Gastroesophageal sphincter (tissue), 4 donors: ENCODE results near the gene PVALB. TPM values are rescaled to one million over a fixed set of nuclear protein-coding genes. Genes with fewer than 3 reads are reported as not detected.

ENCODE experiments used
- ATAC-seq: fragments of 150-250 bp; one replicate; pipeline ENCODE4 v1.9.1; 2016; ENCODE audit warnings: mild to moderate bottlenecking, moderate library complexity
- H3K27ac ChIP-seq, 4 donors: fragments of 200-600 bp; sonication (generic) in 3 of 4; 1 replicate in 3 of 4; 2 replicates in 1 of 4; pipeline ENCODE4 v1.5.1; 2016 to 2019
- H3K27me3 ChIP-seq: fragments of 200-600 bp; sonication (generic); one replicate; pipeline ENCODE4 v1.5.1; 2019
- H3K36me3 ChIP-seq, 2 donors: fragments of 200-600 bp; sonication (generic); one replicate each; pipeline ENCODE4 v1.5.1; 2019; ENCODE audit warnings: control low read depth in 1 of 2
- H3K4me1 ChIP-seq, 3 donors: fragments of 200-600 bp; sonication (generic); 1 replicate in 2 of 3; 2 replicates in 1 of 3; pipeline ENCODE4 v1.5.1; 2016 to 2019; ENCODE audit warnings: control low read depth in 2 of 3
- H3K4me3 ChIP-seq, 2 donors: fragments of 200-600 bp; sonication (generic); one replicate each; pipeline ENCODE4 v1.5.1; 2019; ENCODE audit warnings: mild to moderate bottlenecking in 1 of 2, moderate library complexity in 1 of 2
- H3K9me3 ChIP-seq, 3 donors: fragments of 200-600 bp; sonication (generic); one replicate each; pipeline ENCODE4 v1.5.1; 2017 to 2019; ENCODE audit warnings: control low read depth in 2 of 3
- EP300 ChIP-seq: sonication (generic); formaldehyde crosslinking; IDR thresholded peaks from one replicate; pipeline ENCODE4 v1.6.1; 2017; ENCODE audit warnings: antibody characterized with exemption, mild to moderate bottlenecking
- POLR2A ChIP-seq, 2 donors: fragments of 450-650 bp; IDR thresholded peaks; one replicate each; pipeline ENCODE4 v1.6.1; 2017; ENCODE audit warnings: antibody characterized with exemption in 2 of 2, mild to moderate bottlenecking in 2 of 2, moderate library complexity in 1 of 2
- POLR2AphosphoS5 ChIP-seq: sonication (generic); formaldehyde crosslinking; IDR thresholded peaks from one replicate; pipeline ENCODE4 v1.6.1; 2017; ENCODE audit warnings: antibody characterized with exemption
- WGBS, 2 donors: methylation state at CpG; one replicate each; pipeline ENCODE4 v1.1.5; 2018; ENCODE audit warnings: low coverage in 1 of 2; 5-methylcytosine and 5-hydroxymethylcytosine counted together
- total RNA-seq, 4 donors: library from RNA; depleted of rRNA; stranded (reverse); fragments of >200 nt; gene quantifications; one replicate each; pipeline ENCODE4 v1.1.0, GENCODE V29; 2016
- TF ChIP-seq, protein P1 (sequence below), 4 experiments: fragments of 200-600 bp in 2 of 4; fragments of 450-650 bp in 2 of 4; sonication (generic) in 1 of 4; IDR thresholded peaks; one replicate each; pipeline ENCODE4 v1.5.1; 2017 to 2019; ENCODE audit warnings: antibody characterized with exemption in 4 of 4, mild to moderate bottlenecking in 2 of 4, moderate library complexity in 2 of 4

Gene PVALB
- total RNA-seq, 4 donors from 2014 or later = not detected

DNA sequence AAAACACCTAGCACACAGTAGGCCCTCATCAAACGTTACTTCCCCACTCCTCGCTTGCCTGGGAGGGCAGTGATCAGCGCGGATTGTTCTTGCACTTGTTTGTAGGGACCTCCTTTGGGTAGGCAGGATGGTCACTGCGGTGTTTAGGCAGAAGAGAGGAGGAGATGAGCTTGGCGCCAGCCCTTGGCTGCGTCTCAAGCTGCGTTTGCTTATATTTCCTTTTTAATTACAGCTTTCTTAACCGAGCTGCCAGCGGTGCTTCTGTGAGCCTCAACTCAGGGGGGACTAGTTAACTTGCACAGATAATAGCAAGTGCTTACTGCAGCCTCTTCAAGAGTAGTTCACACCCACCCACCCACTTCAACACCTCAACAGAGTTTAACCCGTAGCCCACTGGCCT lies 56.0 kb downstream of the PVALB start:
- TF ChIP-seq EP300 = no peak
- no peaks in the 10 kb centered on the region for H3K9me3 ChIP-seq
- H3K36me3 ChIP-seq = peaks cover 0 to 9% of the 10 kb centered on the region in 2 donors
- no peak overlapping the region for H3K4me3 ChIP-seq
- ATAC-seq = no peak
- peaks cover 8% of the 10 kb centered on the region for H3K27me3 ChIP-seq
- H3K27ac ChIP-seq = no peak overlapping the region
- peaks cover 0 to 39% (median 0%) of the 10 kb centered on the region in 3 donors for H3K4me1 ChIP-seq
- WGBS, 2 donors = 17 to 69% methylated on average over 2 to 11 of the region's 11 CpGs

DNA sequence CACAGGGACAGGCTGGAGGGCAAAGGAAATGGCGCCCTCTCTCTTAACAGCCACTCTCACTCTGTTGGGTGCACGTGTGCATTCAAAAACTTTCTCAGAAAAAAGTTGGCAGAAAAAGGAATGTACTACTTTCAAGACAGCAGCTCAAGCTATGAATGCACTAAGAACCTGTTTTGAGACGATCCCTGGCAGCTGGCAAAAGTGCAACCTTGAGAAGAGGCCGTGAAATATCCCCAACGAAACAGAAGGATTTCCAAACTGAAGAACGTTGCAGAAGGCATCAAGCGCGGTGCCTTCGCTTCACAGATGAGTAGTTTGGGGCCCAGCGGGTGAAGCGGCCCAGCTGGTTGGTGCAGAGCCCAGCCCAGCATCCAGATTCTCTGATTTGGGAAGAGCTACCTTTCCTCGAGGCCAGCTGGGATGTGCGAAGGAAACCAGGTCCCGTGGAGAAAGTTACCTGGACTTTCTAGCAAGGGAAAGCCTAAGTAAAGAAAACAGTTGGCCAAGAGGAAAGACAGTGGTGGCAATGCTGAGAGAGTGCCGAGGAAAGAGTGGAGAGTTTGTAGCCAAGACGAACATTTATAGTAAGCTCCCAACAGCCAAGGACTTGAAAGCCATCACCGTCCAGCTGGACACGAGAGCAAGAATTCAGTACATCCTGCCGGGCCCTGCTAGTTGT lies 57.2 kb downstream of the PVALB start:
- no peaks in the 10 kb centered on the region for H3K36me3 ChIP-seq
- no peaks in the 10 kb centered on the region for H3K9me3 ChIP-seq
- no peak overlapping the region for H3K4me3 ChIP-seq
- H3K27me3 ChIP-seq = peaks cover 19% of the 10 kb centered on the region
- ATAC-seq = no peak
- H3K27ac ChIP-seq = no peak overlapping the region
- peaks cover 0 to 39% (median 0%) of the 10 kb centered on the region in 3 donors for H3K4me1 ChIP-seq
- whole genome bisulfite sequencing, 2 donors = 70 to 72% methylated on average over 6 to 15 of the region's 19 CpGs
- no peak for TF ChIP-seq EP300
- no peak for TF ChIP-seq POLR2A (IDR thresholded peaks at IDR 0.05)
- TF ChIP-seq, protein P1, sequence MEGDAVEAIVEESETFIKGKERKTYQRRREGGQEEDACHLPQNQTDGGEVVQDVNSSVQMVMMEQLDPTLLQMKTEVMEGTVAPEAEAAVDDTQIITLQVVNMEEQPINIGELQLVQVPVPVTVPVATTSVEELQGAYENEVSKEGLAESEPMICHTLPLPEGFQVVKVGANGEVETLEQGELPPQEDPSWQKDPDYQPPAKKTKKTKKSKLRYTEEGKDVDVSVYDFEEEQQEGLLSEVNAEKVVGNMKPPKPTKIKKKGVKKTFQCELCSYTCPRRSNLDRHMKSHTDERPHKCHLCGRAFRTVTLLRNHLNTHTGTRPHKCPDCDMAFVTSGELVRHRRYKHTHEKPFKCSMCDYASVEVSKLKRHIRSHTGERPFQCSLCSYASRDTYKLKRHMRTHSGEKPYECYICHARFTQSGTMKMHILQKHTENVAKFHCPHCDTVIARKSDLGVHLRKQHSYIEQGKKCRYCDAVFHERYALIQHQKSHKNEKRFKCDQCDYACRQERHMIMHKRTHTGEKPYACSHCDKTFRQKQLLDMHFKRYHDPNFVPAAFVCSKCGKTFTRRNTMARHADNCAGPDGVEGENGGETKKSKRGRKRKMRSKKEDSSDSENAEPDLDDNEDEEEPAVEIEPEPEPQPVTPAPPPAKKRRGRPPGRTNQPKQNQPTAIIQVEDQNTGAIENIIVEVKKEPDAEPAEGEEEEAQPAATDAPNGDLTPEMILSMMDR (IDR thresholded peaks at IDR 0.05) = no peak
- no peak for TF ChIP-seq POLR2AphosphoS5

DNA sequence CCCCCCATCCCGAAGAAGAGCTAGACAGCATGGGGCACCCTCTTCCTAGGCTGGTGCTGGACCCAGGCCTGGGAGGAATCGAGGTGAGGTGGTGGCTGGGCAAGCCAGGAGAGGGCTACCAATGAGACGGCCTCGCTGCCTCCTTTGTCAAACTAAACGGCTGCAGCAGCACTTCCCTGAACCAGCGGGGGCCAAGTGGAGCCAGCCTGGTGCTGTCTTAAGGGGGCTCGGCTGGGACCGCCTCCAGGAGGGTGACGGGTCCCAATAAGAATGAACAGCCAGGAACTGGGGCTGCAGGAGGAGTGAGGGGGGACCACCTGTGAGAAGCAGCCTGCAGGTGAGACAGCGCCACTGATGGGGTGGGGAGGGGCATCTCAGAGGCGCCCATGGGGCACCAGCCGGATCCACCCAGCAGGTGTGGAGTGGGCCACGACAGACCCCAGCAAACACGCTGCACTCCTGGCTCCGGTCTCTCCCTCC lies 58.0 kb downstream of the PVALB start:
- peaks cover 27% of the 10 kb centered on the region for H3K27me3 ChIP-seq
- no peak overlapping the region for H3K27ac ChIP-seq
- ATAC-seq = no peak
- no peak overlapping the region for H3K4me3 ChIP-seq
- TF ChIP-seq POLR2AphosphoS5 (no peak), POLR2A (IDR thresholded peaks at IDR 0.05) (no peak), EP300 (no peak)
- TF ChIP-seq, protein P1 (IDR thresholded peaks at IDR 0.05) = no peak
- H3K9me3 ChIP-seq = no peaks in the 10 kb centered on the region
- peaks cover 0 to 39% (median 0%) of the 10 kb centered on the region in 3 donors for H3K4me1 ChIP-seq
- 94 to 100% methylated on average over 3 to 4 of the region's 15 CpGs for WGBS, 2 donors
- no peaks in the 10 kb centered on the region for H3K36me3 ChIP-seq

DNA sequence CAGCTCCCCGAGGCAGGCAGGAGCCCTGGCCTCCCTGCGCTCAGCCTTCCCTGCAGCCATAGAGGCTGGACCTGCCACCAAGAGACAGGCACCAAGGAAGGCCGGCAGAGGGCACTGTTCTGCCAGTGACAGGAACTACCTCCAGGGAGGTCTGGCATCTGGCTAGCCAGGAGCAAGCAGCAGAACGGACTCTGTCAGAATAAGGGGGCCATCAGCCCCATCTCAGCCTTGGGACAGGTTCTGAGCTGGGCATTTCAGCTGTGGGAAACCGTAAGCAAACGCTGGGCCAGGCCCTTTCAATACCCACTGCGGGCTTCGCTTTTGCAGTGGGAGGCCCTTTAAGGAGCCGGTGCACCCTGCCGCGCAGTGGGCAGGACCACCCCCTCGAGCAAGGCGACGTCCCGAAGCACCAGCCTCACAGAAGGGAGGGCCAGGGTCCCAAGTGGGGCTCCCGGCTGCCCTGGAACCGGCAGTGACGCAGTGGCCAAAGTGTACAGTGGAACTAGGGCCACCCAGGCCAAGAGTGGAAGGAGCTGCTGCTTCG lies 59.1 kb downstream of the PVALB start:
- H3K36me3 ChIP-seq = no peaks in the 10 kb centered on the region
- H3K4me1 ChIP-seq = peaks cover 0 to 29% (median 0%) of the 10 kb centered on the region in 3 donors
- ATAC-seq = peak; percentile 81
- 79% methylated on average over 2 of the region's 19 CpGs; no CpG with 5 or more reads in 1 of the 2 donors for WGBS, 2 donors
- TF ChIP-seq, protein P1 (IDR thresholded peaks at IDR 0.05) = peak in 3 of 4 experiments; percentile 67 to 86 (median 77)
- no peak for TF ChIP-seq POLR2A (IDR thresholded peaks at IDR 0.05)
- TF ChIP-seq EP300 = no peak
- TF ChIP-seq POLR2AphosphoS5 = no peak
- H3K27ac ChIP-seq = no peak overlapping the region
- peaks cover 38% of the 10 kb centered on the region for H3K27me3 ChIP-seq
- no peak overlapping the region for H3K4me3 ChIP-seq
- no peaks in the 10 kb centered on the region for H3K9me3 ChIP-seq

DNA sequence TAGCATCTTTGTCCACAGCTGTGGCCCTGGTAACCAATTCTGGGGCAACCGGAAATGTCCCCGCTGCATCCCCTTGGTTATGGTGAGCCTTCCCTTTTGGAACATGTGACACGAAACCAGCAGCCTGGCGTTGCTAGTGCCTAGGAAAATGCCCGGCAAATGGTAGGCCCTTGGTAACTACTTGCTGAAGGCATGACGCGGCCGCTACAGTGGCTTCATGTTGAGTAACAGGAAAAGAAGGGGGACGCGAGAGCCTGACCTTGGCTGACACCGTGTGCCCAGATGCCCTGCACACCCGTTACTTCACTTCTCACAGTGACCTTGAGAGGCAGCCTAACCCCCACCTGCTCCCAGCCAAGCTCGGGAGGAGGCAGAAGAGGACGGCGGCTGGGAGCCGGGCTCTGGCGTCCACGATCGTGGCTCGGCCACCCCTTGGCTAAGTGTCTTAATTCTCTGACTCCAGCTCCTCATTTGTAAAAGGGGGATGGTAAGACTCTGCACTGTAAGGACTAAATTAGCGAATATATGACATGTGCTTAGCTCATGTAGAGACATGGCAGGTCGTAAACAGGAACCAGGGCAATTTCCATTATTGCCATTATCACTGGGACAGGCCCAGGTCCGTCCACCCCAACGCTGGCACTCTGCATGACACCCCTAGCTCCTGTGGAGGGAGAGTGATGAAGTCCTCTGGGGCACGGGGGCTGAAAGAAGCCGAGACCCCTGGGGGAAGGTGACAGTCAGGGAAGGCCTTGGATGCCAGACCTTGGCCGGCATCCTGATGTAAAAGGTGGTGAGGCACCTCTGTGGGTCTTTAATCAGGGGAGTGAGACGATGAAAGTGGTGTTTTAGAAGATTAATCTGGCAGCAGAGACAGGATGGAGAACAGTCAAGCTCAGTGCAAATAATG lies 59.8 kb downstream of the PVALB start:
- no peak for TF ChIP-seq POLR2AphosphoS5
- TF ChIP-seq EP300 = no peak
- TF ChIP-seq POLR2A (IDR thresholded peaks at IDR 0.05) = no peak

More for the DNA sequence above, 59.8 kb downstream of the PVALB start:
- no peak for ATAC-seq
- Histone ChIP-seq H3K27ac (no peak overlapping the region), H3K4me1 (peaks cover 0 to 22% (median 0%) of the 10 kb centered on the region in 3 donors), H3K36me3 (no peaks in the 10 kb centered on the region), H3K9me3 (no peaks in the 10 kb centered on the region), H3K4me3 (no peak overlapping the region), H3K27me3 (peaks cover 46% of the 10 kb centered on the region)
- WGBS, 2 donors = 47% methylated on average over 7 of the region's 28 CpGs; no CpG with 5 or more reads in 1 of the 2 donors
